Renal cortex interstitium (tissue), 11 donors: Measurements from ENCODE around the gene HMGCS2. TPM values are rescaled to one million over a fixed set of nuclear protein-coding genes. Genes with fewer than 3 reads are reported as not detected.
"Not testable (repeated sequence)": the region's sequence is repeated elsewhere in the genome, so short reads cannot be mapped to it uniquely, and the experiment has no call there.

Experiments used
- DNase-seq, 11 donors: peaks; one replicate each; pipeline ENCODE4 v3.0.0-alpha.2; 2013; ENCODE audit warnings: low read depth in 9 of 11, low spot score in 4 of 11; ENCODE audit errors: extremely low read depth in 1 of 11
- polyA plus RNA-seq, 3 donors: library from polyadenylated mRNA; unstranded; fragments of 120-200 nt; gene quantifications; one replicate each; pipeline ENCODE4 v1.2.1, GENCODE V29; 2013; ENCODE audit not compliant: insufficient read length in 3 of 3

The HMGCS2 gene
- polyA plus RNA-seq, 3 donors: 63.2 to 92.4 (median 70.2) TPM

DNA sequence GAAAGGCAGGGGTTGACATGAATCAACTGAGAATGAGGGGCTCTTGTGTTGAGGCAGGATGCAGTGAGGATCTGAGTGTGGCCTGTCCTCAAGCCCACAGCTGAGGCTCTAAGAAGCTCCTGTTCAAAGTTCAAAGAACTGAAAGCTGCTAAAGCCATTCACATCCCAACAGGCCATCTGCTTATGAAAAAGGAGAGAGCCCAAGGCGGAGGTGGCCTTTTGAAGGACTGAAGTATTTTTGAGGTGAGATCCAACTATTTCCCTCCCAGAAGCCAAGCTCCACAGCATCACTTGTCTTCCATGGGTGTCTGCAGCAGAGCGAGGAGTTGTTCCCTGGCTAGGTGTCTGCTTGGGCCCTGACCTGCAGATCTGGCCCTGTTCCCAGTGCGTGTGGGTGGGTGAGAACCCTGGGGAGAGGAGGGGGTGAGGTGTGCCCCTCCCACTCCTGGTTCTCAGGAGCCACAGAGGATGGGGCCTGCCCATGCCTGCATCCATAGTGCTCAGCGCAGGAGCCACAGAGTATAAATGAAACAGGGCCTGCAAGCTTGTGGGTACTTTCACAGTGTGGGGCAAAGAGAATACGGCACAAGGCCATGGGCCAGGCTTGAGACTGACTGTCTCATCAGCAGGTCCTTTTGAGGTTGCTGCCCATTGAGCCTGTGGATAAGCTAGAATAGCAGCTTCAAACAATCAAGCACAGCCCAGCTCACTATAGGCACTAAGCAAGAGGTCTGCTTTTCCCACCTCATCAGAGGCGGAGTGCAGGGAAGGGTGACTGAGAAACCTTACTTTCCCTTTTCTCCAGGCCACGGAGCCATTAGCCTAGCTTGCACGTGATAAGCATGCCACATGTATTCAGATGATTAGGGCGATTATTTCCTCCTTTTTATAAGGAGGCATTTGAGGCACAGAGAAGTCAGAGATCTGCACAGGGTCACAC lies 26.8 kb upstream of the HMGCS2 start:
- DNase-seq: no peak

DNA sequence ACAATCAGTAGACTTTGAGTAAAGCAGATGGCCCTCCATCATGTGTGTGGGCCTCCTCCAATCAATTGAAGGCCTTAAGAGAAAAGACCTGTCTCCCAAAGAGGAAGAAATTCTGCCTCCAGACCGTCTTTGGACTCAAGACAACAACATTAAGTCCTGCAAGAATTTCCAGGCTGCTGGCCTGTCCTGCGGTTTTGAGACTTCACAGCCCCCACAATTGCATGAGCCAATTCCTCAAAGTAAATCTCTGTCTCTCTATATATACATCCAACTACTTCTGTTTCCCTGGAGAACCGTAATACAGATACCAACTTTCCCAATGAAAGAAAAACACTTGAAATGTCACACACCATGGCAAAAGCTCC lies 26.2 kb upstream of the HMGCS2 start:
- DNase-seq: no peak

DNA sequence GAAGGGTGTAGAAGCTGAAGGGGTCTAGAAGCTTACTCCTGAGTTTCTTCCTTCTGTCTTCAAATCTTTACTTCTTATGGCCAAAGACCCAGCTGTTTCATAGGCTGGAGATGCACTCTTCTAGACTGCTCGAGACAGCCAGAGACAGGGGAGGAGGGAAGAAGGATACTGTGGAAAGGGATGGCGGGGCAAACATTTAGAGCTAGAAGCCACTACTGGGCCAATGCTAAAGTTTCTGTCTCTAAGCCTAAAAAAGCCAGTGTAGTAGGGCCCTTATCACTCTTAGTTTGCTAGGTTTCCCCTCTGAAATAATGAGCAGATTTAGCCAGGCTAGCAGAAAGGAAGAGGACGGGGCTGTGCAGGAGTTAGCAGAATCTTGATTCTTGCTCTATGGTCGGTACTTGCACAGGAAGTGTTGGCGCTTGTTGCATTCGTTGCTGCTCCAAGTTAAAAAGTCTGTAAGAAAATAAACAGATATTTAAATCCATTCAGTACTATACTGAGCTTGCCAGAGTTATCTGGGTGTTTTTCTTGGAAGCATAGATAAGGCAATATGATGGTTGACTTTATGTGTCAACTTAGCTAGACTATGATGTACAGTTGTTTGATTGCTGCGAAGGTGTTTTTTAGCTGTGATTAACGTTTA lies 25.6 kb upstream of the HMGCS2 start:
- DNase-seq: no peak

DNA sequence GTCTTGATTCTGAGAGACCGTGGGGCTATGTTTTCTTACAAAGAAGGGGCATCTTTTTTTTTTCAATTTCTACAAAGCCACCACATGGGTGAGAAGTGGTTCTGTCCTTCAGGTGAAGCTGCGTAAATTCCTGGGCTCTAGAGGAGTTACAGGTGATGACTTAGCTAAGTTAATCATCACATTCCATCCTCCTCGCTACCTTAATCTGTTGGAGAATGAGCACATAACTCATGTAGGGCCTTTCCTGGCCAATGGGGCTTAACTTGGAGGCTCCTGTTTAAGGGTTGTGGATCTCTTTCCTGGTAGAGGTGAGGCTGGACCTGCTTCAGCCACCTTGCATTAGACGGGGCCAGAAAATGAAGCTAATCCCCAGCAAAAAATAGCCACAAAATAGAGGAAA lies 22.7 kb upstream of the HMGCS2 start:
- DNase-seq: no peak

DNA sequence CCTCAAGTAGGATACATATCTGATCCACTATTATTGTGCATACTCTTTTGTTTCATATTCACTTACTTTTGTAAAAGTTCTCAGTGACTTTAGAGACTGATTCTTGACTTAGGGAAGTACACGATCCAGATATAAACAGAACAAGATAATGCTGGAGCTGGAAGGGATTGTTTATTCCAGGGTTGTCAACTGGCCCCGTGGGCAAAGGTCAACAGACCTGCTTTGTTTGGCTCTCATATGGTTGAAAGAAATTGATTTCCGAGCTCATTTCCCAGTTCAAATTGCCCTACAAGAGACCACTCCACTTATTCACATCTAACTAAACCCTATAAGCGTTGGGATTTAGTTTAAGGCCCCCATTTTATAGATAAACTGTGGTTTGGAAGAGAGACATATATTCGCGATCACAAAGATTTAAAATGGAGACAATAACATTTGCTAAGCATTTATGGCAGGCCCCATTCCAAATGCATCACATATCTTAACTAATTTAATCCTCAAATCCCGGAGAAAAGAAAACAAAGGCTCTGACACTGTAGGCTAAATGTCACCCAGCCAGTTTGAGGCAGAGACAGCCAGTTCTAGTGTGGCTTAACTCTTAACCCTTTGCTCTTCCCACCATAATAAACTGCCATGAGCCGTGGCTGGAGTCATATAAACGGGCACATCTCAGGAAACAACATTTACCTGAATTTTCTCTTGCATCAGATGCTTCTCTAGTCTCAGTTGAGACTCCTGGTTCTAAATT lies 21.9 kb upstream of the HMGCS2 start:
- DNase-seq: no peak

DNA sequence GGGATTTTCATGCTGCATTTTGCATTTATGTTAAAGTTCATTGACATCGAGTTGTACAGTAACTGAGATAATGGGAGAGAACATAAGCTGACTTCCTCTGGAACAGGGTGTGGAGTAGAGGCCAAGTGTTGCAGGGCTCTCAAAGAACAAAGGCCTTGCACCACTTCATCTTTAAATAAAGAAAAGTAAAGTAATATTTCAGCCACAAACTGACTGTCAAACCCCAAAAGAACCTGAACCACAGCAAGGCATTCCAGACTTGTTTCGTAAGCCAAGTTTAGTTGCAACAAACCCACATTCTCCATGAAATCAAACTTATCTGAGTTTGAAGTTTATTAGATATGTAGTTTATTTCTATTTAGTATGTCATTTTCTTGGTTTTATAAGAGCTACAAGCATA lies 19.1 kb upstream of the HMGCS2 start:
- DNase-seq: no peak

DNA sequence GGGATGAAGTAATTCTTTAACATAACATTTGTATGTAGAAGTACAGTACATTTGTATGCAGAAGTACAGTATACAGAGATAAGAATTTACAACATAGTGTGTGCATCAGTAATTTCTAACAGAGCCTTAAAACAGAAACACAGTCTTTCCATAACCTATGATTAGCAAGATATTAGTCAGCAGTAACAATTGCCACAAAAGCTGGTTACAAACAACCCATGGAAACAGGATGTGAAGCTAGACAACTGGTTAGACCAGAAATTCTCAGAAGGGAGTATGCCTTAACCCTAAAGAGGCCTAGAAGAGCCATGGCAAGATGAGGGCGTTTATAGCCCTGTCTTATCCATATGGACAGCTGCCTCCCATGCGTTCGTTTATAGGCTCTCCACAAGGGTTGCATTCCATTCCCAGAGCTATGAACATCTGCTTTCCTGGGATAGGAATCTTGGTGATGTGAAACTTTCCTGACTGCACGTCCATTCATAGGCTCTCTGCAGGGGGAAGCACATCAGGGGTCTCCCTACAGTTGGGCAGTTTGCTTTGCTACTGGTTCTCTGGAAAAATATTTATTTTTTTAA lies 17.9 kb upstream of the HMGCS2 start:
- not testable (repeated sequence) for DNase-seq

DNA sequence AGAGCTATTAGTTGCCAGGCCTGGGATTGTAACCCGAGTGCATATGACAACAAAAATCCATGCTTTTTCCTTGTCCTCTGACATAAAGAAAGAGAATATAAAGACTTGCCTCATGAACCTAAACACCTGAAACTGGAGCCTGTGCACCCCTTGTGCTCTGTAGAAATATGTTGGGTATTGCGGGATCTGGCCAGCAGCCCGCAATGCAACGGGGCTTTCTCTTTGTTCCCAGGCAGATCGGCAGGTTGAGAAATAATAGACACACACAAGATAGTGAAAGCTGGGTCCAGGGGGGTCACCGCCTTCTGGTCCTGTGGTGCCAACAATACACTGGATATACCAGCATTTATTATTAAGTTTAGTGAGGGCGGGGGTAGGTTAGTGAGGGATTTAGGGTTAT lies 17.3 kb upstream of the HMGCS2 start:
- DNase-seq: not testable (repeated sequence)

DNA sequence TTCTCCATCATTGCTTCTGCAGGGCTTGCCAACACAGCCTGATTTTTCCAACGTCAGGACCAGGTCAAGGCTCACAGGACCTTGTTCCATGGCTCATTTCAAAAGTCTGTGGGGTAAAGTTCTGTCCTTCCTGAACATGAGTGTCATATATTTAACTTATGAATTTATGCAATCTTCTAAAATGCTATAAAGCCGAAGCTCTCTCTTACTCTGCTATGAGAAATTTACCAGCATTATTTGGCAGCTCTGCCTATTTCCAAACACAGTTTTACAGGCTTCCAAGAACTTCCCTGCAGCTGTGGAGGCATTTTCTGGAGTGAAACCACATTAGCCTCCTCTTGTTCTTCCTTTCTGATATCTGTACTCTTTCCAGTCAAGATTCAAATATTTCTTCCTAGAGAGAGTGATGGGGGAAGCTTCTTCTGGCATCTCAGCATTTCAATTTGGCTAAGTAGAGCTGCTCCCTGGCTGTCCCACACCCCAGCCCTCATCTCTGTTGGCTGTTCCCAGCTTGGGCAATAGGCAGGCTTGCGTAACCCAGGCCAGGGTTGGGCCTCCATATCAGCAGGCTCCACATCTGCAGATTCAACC lies 15.6 kb upstream of the HMGCS2 start:
- DNase-seq: no peak

DNA sequence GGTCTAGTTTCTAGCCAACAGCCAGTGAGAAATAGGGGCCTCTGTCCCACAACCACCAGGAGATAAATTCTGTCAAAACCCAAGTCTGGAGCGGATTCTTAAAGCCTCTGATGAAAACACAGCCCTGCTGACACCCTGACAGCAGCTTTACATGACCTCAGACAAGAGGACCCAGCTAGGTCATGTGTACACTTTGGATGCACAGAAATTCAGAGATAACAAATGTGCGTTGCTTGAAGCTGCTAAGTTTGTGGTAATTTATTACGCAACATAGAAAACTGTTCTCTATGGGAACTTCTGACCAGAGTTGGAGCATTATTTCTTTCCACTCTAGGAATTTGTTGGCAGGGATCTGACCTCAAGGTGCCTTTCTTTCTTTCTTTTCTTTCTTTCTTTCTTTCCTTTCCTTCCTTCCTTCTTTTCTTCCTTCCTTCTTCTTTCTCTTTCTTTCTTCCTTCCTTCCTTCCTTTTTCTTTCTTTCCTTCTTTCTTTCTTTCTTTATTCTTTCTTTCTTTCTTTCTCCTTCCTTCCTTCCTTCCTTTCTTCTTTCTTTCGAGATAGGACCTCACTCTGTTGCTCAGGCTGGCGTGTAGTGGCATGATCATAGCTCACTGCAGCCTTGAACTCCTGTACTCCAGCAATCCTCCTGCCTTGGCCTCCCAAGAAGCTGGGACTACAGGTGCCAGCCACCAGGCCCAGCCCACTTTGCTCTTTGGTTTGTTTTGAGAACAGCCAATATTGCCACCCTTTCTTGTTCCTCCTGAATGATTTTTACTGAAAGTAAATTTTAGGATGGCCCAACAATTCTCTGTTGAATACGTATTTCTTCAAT lies 14.9 kb upstream of the HMGCS2 start:
- DNase-seq: no peak

DNA sequence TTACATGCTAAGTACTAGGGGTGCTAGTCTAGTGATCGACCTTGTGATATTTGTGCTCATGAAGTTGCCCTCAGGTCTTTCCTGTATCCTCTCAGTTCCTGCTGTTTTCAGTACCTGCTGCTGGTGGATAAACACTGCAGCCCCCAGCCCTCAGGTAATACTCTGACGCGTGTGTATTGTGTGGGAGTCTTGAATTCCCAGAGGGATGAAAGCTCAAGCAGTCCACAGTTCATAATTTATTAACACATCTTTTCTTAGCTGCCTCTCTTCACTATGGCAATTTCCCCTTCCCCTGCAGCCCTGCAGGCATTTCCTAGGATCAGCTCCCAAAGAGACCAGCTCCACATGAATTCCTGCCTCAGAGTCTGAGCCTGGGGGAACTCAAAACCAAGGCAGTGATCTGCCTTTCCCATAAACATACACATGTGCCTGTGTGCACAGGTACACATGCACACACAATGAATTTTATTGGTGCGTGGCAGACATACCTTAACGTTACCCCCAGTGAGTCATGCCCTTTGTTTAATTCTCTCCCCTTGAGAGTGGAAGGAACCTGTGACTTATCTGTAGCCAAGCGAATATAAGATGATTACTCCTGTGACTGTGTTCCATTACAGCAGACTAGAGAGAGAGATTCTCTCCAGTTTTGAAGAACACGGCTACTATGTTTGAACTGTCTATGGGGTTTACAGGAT lies 14.1 kb upstream of the HMGCS2 start:
- no peak for DNase-seq

DNA sequence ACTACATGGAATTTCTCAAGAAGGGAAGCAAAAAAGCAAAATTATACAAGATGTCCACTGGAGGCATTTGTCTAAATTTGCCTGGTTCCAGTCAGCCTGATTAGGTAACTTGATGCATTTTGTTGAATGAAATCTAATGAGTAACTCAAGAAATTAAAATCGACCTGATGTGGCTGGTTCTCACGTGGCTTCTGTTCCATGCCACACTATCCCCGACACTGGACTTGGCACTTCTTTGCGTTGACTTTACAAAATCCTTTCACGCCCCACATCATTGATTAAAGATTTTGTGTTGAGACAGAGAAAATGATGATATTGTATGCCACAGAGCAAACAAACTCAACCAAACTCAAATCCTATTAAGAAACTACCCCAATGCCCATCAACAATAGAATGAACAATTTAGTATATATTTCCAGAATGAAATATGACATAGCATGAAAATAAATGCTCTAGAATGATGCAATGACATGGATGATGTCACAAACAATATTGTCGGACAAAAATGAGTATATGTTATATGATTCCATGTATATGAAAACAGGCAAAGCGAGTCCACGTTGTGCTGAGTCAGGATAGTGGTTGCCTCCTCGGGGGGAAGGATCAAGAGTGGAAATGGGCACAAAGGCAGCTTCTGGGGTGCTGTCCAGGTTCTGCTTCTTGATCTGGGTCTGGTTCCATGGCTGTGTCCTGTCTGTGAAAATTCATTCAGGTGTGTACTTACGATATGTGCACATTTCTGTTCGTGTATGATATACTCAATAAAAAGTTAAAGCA lies 12.9 kb upstream of the HMGCS2 start:
- DNase-seq: no peak

DNA sequence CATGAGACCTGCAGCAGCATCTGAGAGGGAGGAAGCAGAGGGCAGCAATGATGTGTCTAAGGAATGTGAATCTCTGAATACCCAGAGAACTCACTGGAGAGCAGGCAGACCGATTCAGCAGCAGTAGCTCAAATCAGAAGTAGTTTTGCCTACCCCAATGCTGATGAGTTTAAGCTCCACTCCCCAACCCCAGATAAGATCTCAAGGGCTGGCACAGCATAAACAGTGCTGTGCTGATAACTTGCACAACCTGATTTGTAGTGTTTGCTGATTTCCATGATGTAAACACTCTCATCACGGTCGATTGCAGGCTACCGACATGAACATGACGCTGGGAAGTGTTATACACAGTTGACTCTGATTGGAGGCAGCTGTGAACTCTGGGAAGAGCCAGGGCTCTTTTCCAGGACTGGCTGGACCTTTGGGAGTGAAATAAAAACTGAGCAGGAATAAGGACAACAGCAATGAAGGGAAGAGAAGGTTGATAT lies 11.2 kb upstream of the HMGCS2 start:
- DNase-seq: no peak

DNA sequence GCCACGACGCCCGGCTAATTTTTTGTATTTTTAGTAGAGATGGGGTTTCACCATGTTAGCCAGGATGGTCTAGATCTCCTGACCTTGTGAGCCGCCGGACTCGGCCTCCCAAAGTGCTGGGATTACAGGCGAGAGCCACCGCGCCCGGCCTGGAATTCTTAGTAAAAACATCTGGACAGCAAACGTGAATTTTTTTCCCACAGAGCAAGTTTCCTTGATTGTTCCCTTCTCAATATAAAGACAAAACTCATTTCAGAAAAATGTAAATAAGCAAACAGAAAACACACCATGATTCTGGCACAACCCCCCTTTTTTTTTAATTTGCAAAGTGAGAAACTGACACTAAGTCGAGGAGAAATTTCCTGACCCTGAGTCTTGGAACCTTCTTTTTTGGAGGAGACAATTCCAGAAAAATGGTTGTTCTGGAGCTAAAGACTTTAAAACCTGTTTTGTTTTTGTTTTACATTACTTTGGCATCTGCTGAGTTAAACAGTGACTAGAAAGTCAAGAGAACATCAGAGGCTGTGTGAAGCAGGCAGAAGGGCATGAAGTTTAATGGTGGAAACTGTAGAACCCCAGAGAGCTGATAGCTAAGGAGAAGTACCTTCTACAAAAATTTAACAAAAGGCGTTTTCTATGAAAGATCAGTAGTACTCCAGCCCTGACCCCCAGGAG lies 10.3 kb upstream of the HMGCS2 start:
- no peak for DNase-seq

DNA sequence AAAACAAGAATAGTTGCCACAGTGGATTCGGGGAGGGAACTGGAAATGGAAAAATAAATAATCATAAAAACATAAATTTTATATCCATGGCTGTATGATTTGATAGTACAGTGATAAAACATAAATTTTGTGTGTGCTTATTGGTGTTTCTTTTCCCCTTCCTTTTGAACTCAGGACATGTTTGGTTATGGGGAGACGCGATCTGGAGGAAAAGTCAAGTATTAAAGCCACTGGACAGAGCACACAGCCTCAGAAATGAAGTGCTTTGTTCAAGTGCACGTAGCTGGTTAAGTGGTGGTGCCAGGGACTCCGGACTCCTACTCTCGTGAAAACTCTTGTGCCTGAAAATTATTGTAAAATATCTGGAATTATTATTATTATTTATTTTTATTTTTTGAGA lies 9.7 kb upstream of the HMGCS2 start:
- DNase-seq: no peak

DNA sequence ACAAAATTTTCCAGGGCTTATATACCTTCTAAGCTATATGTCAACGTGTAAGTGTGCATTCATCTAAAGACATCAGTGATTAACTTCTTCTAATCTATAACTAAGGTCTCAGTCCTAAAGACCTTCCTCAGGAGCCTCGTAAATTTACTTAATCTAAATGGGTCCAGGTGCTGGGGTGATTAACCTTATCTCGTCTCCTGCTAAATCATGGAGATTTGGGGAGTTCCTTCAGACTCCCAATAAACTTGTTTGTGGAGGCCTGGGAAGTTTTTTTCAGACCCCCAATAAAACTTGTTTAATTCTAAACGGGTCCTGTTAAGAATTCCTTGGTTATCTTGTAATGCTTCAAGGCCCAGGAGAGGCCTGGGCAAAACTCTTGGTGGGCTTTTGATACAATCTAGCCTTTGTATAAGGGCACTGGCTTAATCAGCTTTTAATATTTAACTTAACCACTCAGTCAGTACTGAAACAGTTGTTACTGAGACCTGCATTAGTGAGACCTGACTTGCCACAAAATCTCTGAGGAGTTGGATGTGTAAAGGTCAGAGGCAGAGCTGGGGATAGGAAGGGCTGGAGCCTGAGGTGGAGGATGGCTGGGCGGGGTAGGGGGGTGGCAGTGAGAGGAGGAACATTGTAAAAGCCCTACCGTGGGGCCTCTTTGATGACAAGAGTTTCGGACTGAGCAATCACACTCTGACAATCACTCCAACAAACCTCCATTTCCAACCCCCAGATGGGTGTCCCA lies 6.2 kb upstream of the HMGCS2 start:
- DNase-seq: no peak
